NCI-H446 (cell line): ENCODE results near the gene GHR.
A peak's percentile ranks its signal among the peaks of the same experiment; 100 is the strongest.

ENCODE experiments used
- DNase-seq, 2 experiments: peaks; one replicate each; lab custom pipeline; 2025; lab: John Stamatoyannopoulos, UW

GHR gene

GRCh38 chr5:42423285-42424165 is at the start of gene GHR:
TSS of gene GHR (plus strand) at chr5:42423439. CDS start at chr5:42565875, 142,436 bp downstream.
- peak; percentile 85 to 92 for DNase-seq

GRCh38 chr5:42374679-42375273 is 48.5 kb upstream of the GHR start:
- no peak for DNase-seq

- no peak for DNase-seq
These were observed 45.7 kb upstream of the GHR start for GRCh38 chr5:42377496-42377895.

- DNase-seq: no peak
These were observed 41.3 kb upstream of the GHR start for GRCh38 chr5:42381973-42382372.

GRCh38 chr5:42387563-42387962 is 35.7 kb upstream of the GHR start:
- no peak for DNase-seq

GRCh38 chr5:42390115-42390514 is 33.1 kb upstream of the GHR start:
- no peak for DNase-seq

GRCh38 chr5:42392917-42393316 is 30.3 kb upstream of the GHR start:
- DNase-seq: no peak

GRCh38 chr5:42396111-42396510 is 27.1 kb upstream of the GHR start:
- DNase-seq: no peak

- no peak for DNase-seq
These were observed 26.0 kb upstream of the GHR start for GRCh38 chr5:42397267-42397666.

GRCh38 chr5:42399702-42400101 is 23.5 kb upstream of the GHR start:
- DNase-seq: no peak

- DNase-seq: no peak
These were observed 22.8 kb upstream of the GHR start for GRCh38 chr5:42400474-42400873.

GRCh38 chr5:42403236-42403635 is 20.0 kb upstream of the GHR start:
- no peak for DNase-seq

GRCh38 chr5:42404366-42404765 is 18.9 kb upstream of the GHR start:
- DNase-seq: no peak

GRCh38 chr5:42419294-42419693 is 3.9 kb upstream of the GHR start:
- no peak for DNase-seq

- DNase-seq: no peak
These were observed 471 bp upstream of the GHR start for GRCh38 chr5:42422656-42423280.

GRCh38 chr5:42426016-42426415 is 2.8 kb downstream of the GHR start:
- peak in 1 of 2 experiments; percentile 33 for DNase-seq

- peak; percentile 49 to 75 for DNase-seq
These were observed 6.5 kb downstream of the GHR start for GRCh38 chr5:42429694-42430093.

- DNase-seq: no peak
These were observed 10.9 kb downstream of the GHR start for GRCh38 chr5:42434047-42434724.

- DNase-seq: no peak
These were observed 12.8 kb downstream of the GHR start for GRCh38 chr5:42436051-42436450.

GRCh38 chr5:42454216-42454995 is 31.2 kb downstream of the GHR start:
- DNase-seq: no peak

- DNase-seq: no peak
These were observed 37.8 kb downstream of the GHR start for GRCh38 chr5:42461033-42461432.

- DNase-seq: no peak
These were observed 38.3 kb downstream of the GHR start for GRCh38 chr5:42461507-42461906.
